K562 (cell line): Measurements from ENCODE around the gene BCO1. TPM values are rescaled to one million over a fixed set of nuclear protein-coding genes. Genes with fewer than 3 reads are reported as not detected.
A peak's percentile ranks its signal among the peaks of the same experiment; 100 is the strongest.

ENCODE experiments used
- CC2D1A ChIP-seq: fragments of 450-650 bp; IDR thresholded peaks from 2 replicates; pipeline ENCODE4 v1.6.1; 2017; ENCODE audit warnings: mild to moderate bottlenecking
- HDGF ChIP-seq: fragments of 450-650 bp; IDR thresholded peaks from 2 replicates; pipeline ENCODE4 v1.6.1; 2016
- PHF20 ChIP-seq: fragments of 450-650 bp; IDR thresholded peaks from 2 replicates; pipeline ENCODE4 v1.6.1; 2018; ENCODE audit not compliant: partially characterized antibody
- SIX5 ChIP-seq, 2 experiments: IDR thresholded peaks; 2 replicates each; pipeline ENCODE4 v1.6.1; 2011; ENCODE audit warnings: low read length in 2 of 2, borderline replicate concordance in 1 of 2, low read depth in 1 of 2, mild to moderate bottlenecking in 1 of 2, moderate library complexity in 1 of 2; ENCODE audit not compliant: insufficient read depth in 1 of 2
- SMARCA5 ChIP-seq: fragments of 450-650 bp; IDR thresholded peaks from 2 replicates; pipeline ENCODE4 v1.6.1; 2016
- ZNF23 ChIP-seq: fragments of 250-450 bp; sonication (Bioruptor Pico); IDR thresholded peaks from 2 replicates; pipeline ENCODE4 v1.4.0; 2020; ENCODE audit warnings: mild to moderate bottlenecking
- polyA plus RNA-seq, 8 experiments: library from polyadenylated mRNA; depleted of rRNA in 4 of 8; stranded (reverse) in 5 of 8; unstranded in 3 of 8; fragments of >200 nt; fragmentation: Nextera tagmentation in 2 of 8; fragmentation: Illumina TruSeq in 1 of 8; extraction: Ambion mirVana in 2 of 8; extraction: Trizol in 1 of 8; gene quantifications; 2 replicates each; pipeline versions ENCODE4 v1.2.1 to v1.2.3, GENCODE V29; 2011 to 2014; ENCODE audit warnings: inconsistent platforms in 1 of 8, missing spikeins in 1 of 8
- total RNA-seq, 7 experiments: library from RNA; depleted of rRNA in 6 of 7; stranded (reverse); fragments of >200 nt in 6 of 7; fragmentation: Illumina TruSeq in 2 of 7; extraction: Trizol in 2 of 7; gene quantifications; 2 replicates each; pipeline versions ENCODE4 v1.2.1 to v1.2.3, GENCODE V29; 2011 to 2021; ENCODE audit warnings: low replicate concordance in 1 of 7
- TF ChIP-seq, protein P1 (sequence below): sonication (generic); formaldehyde crosslinking; IDR thresholded peaks from 2 replicates; pipeline ENCODE4 v1.8.1; 2022; ENCODE audit warnings: missing genetic modification reagents
- TF ChIP-seq, protein P2 (sequence below): fragments of 450-650 bp; IDR thresholded peaks from 2 replicates; pipeline ENCODE4 v1.6.1; 2016; ENCODE audit warnings: mild to moderate bottlenecking, moderate library complexity
- TF ChIP-seq, protein P3 (sequence below): fragments of 250-450 bp; sonication (Bioruptor Pico); IDR thresholded peaks from 2 replicates; pipeline ENCODE4 v1.9.0; 2021; ENCODE audit warnings: mild to moderate bottlenecking
- TF ChIP-seq, protein P4 (sequence below): fragments of 450-650 bp; formaldehyde crosslinking; IDR thresholded peaks from 2 replicates; pipeline ENCODE4 v1.4.0; 2020; ENCODE audit warnings: mild to moderate bottlenecking, moderate library complexity
- TF ChIP-seq, protein P5 (sequence below): sonication (generic); formaldehyde crosslinking; IDR thresholded peaks from 2 replicates; pipeline ENCODE4 v1.4.0; 2020; ENCODE audit warnings: mild to moderate bottlenecking, missing genetic modification reagents

Gene BCO1
- total and polyA plus RNA-seq, 9 of the 15 experiments (the other 6 are each of a cell fraction or from before 2014, with no cell fraction given) = not detected

DNA sequence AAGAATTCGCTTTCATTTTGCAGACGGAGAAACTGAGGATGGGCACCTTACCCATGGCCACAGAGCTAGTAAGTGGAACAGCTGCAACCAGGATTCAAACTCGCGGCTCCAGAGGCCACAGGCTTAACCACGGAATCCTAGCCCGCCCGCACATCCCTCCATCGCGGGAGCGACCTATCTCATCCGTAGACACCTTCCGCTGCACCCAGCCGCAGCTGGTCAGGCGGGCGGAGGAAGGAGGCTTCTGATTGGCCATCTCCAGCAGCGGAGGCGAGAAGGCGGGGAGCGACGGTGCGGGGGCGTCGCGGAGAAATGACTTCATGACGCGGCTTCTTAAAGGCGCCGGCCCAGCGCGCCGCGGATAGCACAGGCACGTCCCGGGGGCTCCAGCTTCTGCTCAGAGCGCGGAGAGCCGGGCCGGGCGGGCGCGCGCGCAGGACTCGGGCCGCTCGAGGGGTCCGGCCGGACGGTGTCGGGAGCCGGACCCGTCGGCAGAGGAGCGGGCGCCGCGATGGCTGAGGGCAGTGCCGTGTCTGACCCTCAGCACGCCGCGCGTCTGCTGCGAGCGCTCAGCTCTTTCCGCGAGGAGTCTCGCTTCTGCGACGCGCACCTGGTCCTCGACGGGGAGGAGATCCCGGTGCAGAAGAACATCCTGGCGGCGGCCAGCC is 76.2 kb downstream of the BCO1 start, which contains the start of gene GAN (continued):
- TF ChIP-seq ZNF23 (CRISPR knock-in tag) (no peak), PHF20 (peak; percentile 95), HDGF (no peak), SIX5 (IDR thresholded peaks at IDR 0.05; ENCODE audit: borderline replicate concordance in 1 of 2, insufficient read depth in 1 of 2, low read depth in 1 of 2, low read length in 2 of 2) (peak in 1 of 2 experiments; percentile 14; a peak in 2 of 4 replicates), CC2D1A (no peak), SMARCA5 (no peak)
- TF ChIP-seq, protein P1, sequence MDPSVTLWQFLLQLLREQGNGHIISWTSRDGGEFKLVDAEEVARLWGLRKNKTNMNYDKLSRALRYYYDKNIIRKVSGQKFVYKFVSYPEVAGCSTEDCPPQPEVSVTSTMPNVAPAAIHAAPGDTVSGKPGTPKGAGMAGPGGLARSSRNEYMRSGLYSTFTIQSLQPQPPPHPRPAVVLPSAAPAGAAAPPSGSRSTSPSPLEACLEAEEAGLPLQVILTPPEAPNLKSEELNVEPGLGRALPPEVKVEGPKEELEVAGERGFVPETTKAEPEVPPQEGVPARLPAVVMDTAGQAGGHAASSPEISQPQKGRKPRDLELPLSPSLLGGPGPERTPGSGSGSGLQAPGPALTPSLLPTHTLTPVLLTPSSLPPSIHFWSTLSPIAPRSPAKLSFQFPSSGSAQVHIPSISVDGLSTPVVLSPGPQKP (CRISPR knock-in tag) = no peak
- TF ChIP-seq, protein P2, sequence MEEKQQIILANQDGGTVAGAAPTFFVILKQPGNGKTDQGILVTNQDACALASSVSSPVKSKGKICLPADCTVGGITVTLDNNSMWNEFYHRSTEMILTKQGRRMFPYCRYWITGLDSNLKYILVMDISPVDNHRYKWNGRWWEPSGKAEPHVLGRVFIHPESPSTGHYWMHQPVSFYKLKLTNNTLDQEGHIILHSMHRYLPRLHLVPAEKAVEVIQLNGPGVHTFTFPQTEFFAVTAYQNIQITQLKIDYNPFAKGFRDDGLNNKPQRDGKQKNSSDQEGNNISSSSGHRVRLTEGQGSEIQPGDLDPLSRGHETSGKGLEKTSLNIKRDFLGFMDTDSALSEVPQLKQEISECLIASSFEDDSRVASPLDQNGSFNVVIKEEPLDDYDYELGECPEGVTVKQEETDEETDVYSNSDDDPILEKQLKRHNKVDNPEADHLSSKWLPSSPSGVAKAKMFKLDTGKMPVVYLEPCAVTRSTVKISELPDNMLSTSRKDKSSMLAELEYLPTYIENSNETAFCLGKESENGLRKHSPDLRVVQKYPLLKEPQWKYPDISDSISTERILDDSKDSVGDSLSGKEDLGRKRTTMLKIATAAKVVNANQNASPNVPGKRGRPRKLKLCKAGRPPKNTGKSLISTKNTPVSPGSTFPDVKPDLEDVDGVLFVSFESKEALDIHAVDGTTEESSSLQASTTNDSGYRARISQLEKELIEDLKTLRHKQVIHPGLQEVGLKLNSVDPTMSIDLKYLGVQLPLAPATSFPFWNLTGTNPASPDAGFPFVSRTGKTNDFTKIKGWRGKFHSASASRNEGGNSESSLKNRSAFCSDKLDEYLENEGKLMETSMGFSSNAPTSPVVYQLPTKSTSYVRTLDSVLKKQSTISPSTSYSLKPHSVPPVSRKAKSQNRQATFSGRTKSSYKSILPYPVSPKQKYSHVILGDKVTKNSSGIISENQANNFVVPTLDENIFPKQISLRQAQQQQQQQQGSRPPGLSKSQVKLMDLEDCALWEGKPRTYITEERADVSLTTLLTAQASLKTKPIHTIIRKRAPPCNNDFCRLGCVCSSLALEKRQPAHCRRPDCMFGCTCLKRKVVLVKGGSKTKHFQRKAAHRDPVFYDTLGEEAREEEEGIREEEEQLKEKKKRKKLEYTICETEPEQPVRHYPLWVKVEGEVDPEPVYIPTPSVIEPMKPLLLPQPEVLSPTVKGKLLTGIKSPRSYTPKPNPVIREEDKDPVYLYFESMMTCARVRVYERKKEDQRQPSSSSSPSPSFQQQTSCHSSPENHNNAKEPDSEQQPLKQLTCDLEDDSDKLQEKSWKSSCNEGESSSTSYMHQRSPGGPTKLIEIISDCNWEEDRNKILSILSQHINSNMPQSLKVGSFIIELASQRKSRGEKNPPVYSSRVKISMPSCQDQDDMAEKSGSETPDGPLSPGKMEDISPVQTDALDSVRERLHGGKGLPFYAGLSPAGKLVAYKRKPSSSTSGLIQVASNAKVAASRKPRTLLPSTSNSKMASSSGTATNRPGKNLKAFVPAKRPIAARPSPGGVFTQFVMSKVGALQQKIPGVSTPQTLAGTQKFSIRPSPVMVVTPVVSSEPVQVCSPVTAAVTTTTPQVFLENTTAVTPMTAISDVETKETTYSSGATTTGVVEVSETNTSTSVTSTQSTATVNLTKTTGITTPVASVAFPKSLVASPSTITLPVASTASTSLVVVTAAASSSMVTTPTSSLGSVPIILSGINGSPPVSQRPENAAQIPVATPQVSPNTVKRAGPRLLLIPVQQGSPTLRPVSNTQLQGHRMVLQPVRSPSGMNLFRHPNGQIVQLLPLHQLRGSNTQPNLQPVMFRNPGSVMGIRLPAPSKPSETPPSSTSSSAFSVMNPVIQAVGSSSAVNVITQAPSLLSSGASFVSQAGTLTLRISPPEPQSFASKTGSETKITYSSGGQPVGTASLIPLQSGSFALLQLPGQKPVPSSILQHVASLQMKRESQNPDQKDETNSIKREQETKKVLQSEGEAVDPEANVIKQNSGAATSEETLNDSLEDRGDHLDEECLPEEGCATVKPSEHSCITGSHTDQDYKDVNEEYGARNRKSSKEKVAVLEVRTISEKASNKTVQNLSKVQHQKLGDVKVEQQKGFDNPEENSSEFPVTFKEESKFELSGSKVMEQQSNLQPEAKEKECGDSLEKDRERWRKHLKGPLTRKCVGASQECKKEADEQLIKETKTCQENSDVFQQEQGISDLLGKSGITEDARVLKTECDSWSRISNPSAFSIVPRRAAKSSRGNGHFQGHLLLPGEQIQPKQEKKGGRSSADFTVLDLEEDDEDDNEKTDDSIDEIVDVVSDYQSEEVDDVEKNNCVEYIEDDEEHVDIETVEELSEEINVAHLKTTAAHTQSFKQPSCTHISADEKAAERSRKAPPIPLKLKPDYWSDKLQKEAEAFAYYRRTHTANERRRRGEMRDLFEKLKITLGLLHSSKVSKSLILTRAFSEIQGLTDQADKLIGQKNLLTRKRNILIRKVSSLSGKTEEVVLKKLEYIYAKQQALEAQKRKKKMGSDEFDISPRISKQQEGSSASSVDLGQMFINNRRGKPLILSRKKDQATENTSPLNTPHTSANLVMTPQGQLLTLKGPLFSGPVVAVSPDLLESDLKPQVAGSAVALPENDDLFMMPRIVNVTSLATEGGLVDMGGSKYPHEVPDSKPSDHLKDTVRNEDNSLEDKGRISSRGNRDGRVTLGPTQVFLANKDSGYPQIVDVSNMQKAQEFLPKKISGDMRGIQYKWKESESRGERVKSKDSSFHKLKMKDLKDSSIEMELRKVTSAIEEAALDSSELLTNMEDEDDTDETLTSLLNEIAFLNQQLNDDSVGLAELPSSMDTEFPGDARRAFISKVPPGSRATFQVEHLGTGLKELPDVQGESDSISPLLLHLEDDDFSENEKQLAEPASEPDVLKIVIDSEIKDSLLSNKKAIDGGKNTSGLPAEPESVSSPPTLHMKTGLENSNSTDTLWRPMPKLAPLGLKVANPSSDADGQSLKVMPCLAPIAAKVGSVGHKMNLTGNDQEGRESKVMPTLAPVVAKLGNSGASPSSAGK = peak; percentile 68; the same call in 1 of the 2 replicates
- TF ChIP-seq, protein P3, sequence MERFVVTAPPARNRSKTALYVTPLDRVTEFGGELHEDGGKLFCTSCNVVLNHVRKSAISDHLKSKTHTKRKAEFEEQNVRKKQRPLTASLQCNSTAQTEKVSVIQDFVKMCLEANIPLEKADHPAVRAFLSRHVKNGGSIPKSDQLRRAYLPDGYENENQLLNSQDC (CRISPR knock-in tag) = no peak
- TF ChIP-seq, protein P4, sequence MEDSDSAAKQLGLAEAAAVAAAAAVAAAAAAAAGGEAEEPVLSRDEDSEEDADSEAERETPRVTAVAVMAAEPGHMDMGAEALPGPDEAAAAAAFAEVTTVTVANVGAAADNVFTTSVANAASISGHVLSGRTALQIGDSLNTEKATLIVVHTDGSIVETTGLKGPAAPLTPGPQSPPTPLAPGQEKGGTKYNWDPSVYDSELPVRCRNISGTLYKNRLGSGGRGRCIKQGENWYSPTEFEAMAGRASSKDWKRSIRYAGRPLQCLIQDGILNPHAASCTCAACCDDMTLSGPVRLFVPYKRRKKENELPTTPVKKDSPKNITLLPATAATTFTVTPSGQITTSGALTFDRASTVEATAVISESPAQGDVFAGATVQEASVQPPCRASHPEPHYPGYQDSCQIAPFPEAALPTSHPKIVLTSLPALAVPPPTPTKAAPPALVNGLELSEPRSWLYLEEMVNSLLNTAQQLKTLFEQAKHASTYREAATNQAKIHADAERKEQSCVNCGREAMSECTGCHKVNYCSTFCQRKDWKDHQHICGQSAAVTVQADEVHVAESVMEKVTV (CRISPR knock-in tag) = no peak
- TF ChIP-seq, protein P5, sequence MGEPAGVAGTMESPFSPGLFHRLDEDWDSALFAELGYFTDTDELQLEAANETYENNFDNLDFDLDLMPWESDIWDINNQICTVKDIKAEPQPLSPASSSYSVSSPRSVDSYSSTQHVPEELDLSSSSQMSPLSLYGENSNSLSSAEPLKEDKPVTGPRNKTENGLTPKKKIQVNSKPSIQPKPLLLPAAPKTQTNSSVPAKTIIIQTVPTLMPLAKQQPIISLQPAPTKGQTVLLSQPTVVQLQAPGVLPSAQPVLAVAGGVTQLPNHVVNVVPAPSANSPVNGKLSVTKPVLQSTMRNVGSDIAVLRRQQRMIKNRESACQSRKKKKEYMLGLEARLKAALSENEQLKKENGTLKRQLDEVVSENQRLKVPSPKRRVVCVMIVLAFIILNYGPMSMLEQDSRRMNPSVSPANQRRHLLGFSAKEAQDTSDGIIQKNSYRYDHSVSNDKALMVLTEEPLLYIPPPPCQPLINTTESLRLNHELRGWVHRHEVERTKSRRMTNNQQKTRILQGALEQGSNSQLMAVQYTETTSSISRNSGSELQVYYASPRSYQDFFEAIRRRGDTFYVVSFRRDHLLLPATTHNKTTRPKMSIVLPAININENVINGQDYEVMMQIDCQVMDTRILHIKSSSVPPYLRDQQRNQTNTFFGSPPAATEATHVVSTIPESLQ (CRISPR knock-in tag) = no peak
